ENCODE results near the gene FNDC1.

The FNDC1 gene

GRCh38 chr6:159311618-159312017, 142.4 kb downstream of the FNDC1 start:
- Histone ChIP-seq H3K4me1 (ENCODE audit: control insufficient read depth in 1 of 2, insufficient read depth in 2 of 2, low read length in 2 of 2) (no peaks in the 10 kb centered on the region), H3K36me3 (ENCODE audit: control insufficient read depth in 1 of 2, insufficient read depth in 2 of 2, low read length in 2 of 2) (no peaks in the 10 kb centered on the region), H3K4me3 (ENCODE audit: low read depth in 1 of 2, low read length in 2 of 2) (no peak overlapping the region), H3K9me3 (ENCODE audit: control insufficient read depth in 1 of 2, low read length in 2 of 2) (no peaks in the 10 kb centered on the region), H3K27ac (ENCODE audit: low read length) (no peak overlapping the region), H3K27me3 (ENCODE audit: low read depth, low read length) (no peaks in the 10 kb centered on the region)

GRCh38 chr6:159312206-159312605, 143.0 kb downstream of the FNDC1 start:
- Histone ChIP-seq H3K9me3 (ENCODE audit: control insufficient read depth in 1 of 2, low read length in 2 of 2) (no peaks in the 10 kb centered on the region), H3K36me3 (ENCODE audit: control insufficient read depth in 1 of 2, insufficient read depth in 2 of 2, low read length in 2 of 2) (no peaks in the 10 kb centered on the region), H3K4me1 (ENCODE audit: control insufficient read depth in 1 of 2, insufficient read depth in 2 of 2, low read length in 2 of 2) (no peaks in the 10 kb centered on the region), H3K4me3 (ENCODE audit: low read depth in 1 of 2, low read length in 2 of 2) (no peak overlapping the region), H3K27ac (ENCODE audit: low read length) (no peak overlapping the region), H3K27me3 (ENCODE audit: low read depth, low read length) (no peaks in the 10 kb centered on the region)

GRCh38 chr6:159313018-159313417, 143.8 kb downstream of the FNDC1 start:
- Histone ChIP-seq H3K36me3 (ENCODE audit: control insufficient read depth in 1 of 2, insufficient read depth in 2 of 2, low read length in 2 of 2) (no peaks in the 10 kb centered on the region), H3K4me1 (ENCODE audit: control insufficient read depth in 1 of 2, insufficient read depth in 2 of 2, low read length in 2 of 2) (no peaks in the 10 kb centered on the region), H3K4me3 (ENCODE audit: low read depth in 1 of 2, low read length in 2 of 2) (no peak overlapping the region), H3K9me3 (ENCODE audit: control insufficient read depth in 1 of 2, low read length in 2 of 2) (no peaks in the 10 kb centered on the region), H3K27me3 (ENCODE audit: low read depth, low read length) (no peaks in the 10 kb centered on the region), H3K27ac (ENCODE audit: low read length) (no peak overlapping the region)

- no peak overlapping the region for H3K27ac ChIP-seq (ENCODE audit: low read length)
- no peaks in the 10 kb centered on the region for H3K36me3 ChIP-seq (ENCODE audit: control insufficient read depth in 1 of 2, insufficient read depth in 2 of 2, low read length in 2 of 2)
- no peaks in the 10 kb centered on the region for H3K4me1 ChIP-seq (ENCODE audit: control insufficient read depth in 1 of 2, insufficient read depth in 2 of 2, low read length in 2 of 2)
- no peaks in the 10 kb centered on the region for H3K9me3 ChIP-seq (ENCODE audit: control insufficient read depth in 1 of 2, low read length in 2 of 2)
- H3K4me3 ChIP-seq (ENCODE audit: low read depth in 1 of 2, low read length in 2 of 2) = no peak overlapping the region
- no peaks in the 10 kb centered on the region for H3K27me3 ChIP-seq (ENCODE audit: low read depth, low read length)
Observed at GRCh38 chr6:159315562-159315961, 146.4 kb downstream of the FNDC1 start.

- Histone ChIP-seq H3K9me3 (ENCODE audit: control insufficient read depth in 1 of 2, low read length in 2 of 2) (no peaks in the 10 kb centered on the region), H3K4me1 (ENCODE audit: control insufficient read depth in 1 of 2, insufficient read depth in 2 of 2, low read length in 2 of 2) (no peaks in the 10 kb centered on the region), H3K27me3 (ENCODE audit: low read depth, low read length) (no peaks in the 10 kb centered on the region), H3K36me3 (ENCODE audit: control insufficient read depth in 1 of 2, insufficient read depth in 2 of 2, low read length in 2 of 2) (no peaks in the 10 kb centered on the region), H3K4me3 (ENCODE audit: low read depth in 1 of 2, low read length in 2 of 2) (no peak overlapping the region), H3K27ac (ENCODE audit: low read length) (no peak overlapping the region)
Observed at GRCh38 chr6:159317430-159317829, 148.2 kb downstream of the FNDC1 start.

GRCh38 chr6:159321267-159321666, 152.1 kb downstream of the FNDC1 start:
- no peaks in the 10 kb centered on the region for H3K9me3 ChIP-seq (ENCODE audit: control insufficient read depth in 1 of 2, low read length in 2 of 2)
- no peaks in the 10 kb centered on the region for H3K4me1 ChIP-seq (ENCODE audit: control insufficient read depth in 1 of 2, insufficient read depth in 2 of 2, low read length in 2 of 2)
- no peaks in the 10 kb centered on the region for H3K27me3 ChIP-seq (ENCODE audit: low read depth, low read length)
- H3K4me3 ChIP-seq (ENCODE audit: low read depth in 1 of 2, low read length in 2 of 2) = no peak overlapping the region
- H3K36me3 ChIP-seq (ENCODE audit: control insufficient read depth in 1 of 2, insufficient read depth in 2 of 2, low read length in 2 of 2) = no peaks in the 10 kb centered on the region
- H3K27ac ChIP-seq (ENCODE audit: low read length) = no peak overlapping the region
